SK-MEL-5 (cell line): ENCODE data around the gene ANKRD13B. TPM values are rescaled to one million over a fixed set of nuclear protein-coding genes. Genes with fewer than 3 reads are reported as not detected.

Experiments
- DNase-seq: peaks from one replicate; pipeline ENCODE4 v3.0.0-alpha.2; 2016; ENCODE audit warnings: low read depth, low spot score
- in situ Hi-C: cut with HindIII; loops from 2 replicates; pipeline ENCODE4 v1.10.0; 2016; ENCODE audit warnings: low sequenced_read_pairs, high pct_unique_total_duplicates, low pct_unique_long_range_greater_than_20kb
- total RNA-seq: library from RNA; depleted of rRNA; stranded (reverse); fragments of >200 nt; shearing (Covaris generic); gene quantifications from 2 replicates; pipeline ENCODE4 v1.2.3, GENCODE V29; 2014

Gene ANKRD13B
- total RNA-seq, 1 experiment from 2014 or later, result 5.3 TPM

GRCh38 chr17:29620779-29621500, 28.0 kb downstream of the ANKRD13B start:
- in situ Hi-C loops, result no loop called here
- DNase-seq, result no peak

DNA sequence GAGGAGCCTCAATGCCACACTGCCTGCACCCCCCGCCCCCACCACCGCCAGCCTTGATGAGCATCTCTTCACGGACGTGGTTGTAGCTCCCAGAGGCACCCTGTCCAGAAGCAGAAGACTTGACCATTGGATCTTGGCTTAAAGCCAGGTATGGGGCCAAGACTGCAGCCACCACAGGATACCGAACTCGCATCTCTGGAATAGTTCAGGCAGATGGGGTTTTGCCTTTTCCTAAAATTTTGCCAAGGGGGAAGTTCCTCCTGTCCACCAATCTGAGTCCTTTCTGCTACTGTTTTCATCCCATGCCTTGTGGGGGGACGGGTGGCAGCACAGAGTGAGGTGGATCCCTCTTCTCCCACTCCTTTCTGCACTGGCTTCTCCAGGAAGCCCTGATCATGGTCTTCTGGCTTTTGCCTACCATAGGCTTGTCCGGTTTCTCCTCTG, 28.8 kb downstream of the ANKRD13B start:
- DNase-seq, result no peak
- in situ Hi-C loops, result no loop called here

GRCh38 chr17:29622337-29623282, 29.7 kb downstream of the ANKRD13B start, which contains the start of gene CORO6:
CORO6 (minus strand) TSS chr17:29622912; CDS start chr17:29621421, 1,491 bp downstream.
- in situ Hi-C loops, result no loop called here

DNA sequence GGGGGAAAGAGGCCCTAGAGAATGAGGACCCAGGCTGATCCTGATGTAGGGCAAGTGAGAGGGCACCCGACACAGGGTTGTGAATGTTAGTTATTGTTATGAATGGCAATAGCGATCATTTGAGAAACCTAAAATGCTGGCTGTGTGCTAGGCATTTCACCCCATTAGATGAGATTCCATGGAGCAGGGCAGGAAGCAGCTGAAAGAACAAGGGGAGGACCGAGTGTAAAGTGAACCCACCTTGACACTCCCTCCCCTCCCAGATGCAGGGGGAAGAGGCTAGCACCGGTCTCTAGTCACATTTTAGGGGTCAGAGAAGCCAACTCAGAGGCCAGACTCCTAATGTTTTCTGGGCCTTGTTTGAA, 30.3 kb downstream of the ANKRD13B start:
- in situ Hi-C loops, result no loop called here
- DNase-seq, result no peak

More at GRCh38 chr17:29622337-29623282, 29.7 kb downstream of the ANKRD13B start, which contains the start of gene CORO6:
- DNase-seq, result no peak

GRCh38 chr17:29624586-29624985, 31.7 kb downstream of the ANKRD13B start:
- in situ Hi-C loops, result no loop called here

GRCh38 chr17:29625037-29625750, 32.3 kb downstream of the ANKRD13B start:
- DNase-seq, result peak; percentile 80
- in situ Hi-C loops, result no loop called here

More at GRCh38 chr17:29624586-29624985, 31.7 kb downstream of the ANKRD13B start:
- no peak for DNase-seq

GRCh38 chr17:29627951-29628350, 35.0 kb downstream of the ANKRD13B start:
- in situ Hi-C loops, result no loop called here

DNA sequence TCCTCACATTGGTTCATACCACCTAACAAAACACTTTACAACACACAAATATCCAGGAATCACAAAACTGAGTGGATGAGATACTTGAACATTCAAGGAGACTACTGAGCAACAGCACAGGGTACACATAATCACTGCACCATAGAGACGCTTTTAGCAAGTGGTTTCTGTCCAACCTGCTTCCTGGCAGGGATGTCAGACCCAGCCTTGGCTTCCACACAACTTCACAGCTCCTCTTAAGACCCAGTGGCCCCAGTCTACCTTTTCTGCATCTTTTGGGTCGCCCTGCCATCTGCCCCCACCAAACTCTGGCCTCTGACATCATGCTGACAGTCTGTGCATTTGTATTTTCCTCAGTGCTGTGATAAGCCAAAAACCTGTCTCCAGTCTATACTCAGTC, 35.7 kb downstream of the ANKRD13B start:
- in situ Hi-C loops, result no loop called here
- no peak for DNase-seq

More at GRCh38 chr17:29627951-29628350, 35.0 kb downstream of the ANKRD13B start:
- DNase-seq, result no peak

DNA sequence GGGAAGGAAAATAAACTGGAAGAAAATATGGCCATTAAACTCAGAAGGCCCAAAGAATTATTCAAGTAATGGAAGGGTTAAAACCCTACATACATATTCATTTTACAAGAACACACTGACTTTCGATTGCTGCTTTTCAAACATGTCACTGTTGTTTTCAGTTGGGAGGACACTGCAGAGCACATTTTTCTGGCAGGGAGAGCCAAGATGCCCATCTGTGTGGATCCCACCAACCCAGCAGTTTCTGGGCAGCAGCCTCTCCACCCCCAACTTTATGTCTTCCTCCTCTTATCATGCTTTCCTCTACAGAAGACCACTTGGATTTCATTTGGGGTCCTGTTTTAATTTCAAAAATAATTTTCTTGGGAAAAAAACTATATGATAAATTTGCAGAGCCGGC, 36.9 kb downstream of the ANKRD13B start:
- in situ Hi-C loops, result no loop called here
- no peak for DNase-seq

- in situ Hi-C loops, result no loop called here
- DNase-seq, result no peak
Measured at GRCh38 chr17:29630630-29631193, 37.8 kb downstream of the ANKRD13B start.

DNA sequence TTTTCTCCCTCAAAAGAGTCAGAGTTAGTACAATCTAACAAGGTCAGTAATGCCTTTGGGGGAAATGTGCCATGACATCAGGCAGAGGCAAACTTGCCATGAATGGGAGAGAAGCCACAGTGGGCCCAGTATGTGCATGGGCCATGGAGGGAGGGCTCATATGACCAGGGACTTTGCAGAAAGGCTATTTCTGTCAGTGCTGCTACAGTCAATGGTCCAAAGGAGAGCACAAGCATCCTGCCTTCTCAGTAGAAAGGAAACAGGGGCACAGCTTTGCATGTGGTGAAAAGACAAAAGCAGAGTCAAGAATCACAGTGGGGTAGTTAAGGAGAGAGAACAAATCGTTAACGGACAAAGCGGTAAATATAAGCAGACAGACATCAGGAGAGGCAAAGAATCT, 41.0 kb downstream of the ANKRD13B start:
- in situ Hi-C loops, result no loop called here
- DNase-seq, result peak; percentile 63

DNA sequence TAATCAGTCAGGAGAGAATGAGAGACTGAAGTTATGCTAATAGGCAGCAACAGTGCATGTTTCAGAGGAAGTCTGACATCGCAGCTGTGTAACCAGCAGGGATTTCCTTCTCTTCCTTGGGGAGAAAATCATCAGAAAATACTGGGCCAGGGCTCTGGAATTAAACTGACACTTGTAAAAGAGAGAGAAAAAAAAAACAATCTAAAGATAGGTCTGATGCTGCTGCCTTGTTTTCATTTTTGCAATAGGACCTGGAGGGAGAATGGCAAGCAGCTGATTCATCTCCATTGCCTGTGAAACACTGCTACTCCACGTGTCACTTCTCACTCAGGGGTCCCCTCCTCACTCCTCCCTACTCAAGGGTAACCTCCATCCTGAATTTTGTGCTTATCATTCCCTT, 47.5 kb downstream of the ANKRD13B start:
- DNase-seq, result no peak
- in situ Hi-C loops, result no loop called here

DNA sequence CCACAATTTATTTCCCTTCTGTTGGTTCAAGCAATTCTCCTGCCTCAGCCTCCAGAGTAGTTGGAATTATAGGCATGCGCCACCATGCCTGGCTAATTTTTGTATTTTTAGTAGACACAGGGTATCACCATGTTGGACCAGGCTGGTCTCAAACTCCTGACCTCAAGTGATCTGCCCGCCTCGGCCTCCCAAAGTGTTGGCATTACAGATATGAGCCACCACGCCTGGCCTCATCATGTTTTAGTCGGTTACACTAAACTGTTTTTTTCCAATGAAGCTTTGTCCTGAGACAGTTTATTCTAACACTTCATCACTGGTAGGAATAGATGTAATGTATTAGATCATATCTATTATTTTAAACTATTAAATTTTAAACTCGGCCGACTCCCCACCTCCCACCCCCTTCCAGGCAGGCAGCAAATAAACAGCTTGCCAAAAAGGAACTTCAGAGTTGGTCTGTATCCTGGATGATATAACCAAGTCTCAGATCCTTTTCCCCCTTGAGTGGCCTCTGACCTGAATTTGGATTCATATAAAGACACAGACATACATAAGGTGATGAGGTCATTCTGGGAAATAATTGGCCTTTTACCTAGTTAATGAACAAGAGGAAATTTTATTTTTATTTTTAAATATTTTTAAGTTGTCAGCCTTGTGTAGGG, 48.2 kb downstream of the ANKRD13B start:
- in situ Hi-C loops, result no loop called here
- no peak for DNase-seq

DNA sequence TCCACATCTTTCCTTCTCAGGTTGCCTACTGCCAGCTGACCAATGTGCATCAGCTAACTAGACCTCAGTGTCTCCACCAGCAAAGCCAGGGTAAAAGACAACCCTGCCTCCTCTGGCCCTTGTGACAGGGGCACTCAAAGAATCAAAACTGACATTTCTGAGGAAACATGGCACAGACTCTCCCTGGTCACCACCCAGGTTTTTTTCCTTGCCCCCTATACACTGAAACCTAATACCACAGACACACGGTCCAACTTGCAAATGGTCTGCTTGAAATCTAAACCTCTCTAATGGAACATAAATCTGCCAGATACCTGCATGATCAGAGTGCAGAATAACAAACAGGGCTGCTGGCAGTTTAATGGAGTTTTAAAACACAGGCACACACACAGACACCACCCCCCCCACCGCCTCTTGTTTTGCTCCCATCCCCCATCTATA, 49.3 kb downstream of the ANKRD13B start:
- in situ Hi-C loops, result no loop called here
- no peak for DNase-seq

DNA sequence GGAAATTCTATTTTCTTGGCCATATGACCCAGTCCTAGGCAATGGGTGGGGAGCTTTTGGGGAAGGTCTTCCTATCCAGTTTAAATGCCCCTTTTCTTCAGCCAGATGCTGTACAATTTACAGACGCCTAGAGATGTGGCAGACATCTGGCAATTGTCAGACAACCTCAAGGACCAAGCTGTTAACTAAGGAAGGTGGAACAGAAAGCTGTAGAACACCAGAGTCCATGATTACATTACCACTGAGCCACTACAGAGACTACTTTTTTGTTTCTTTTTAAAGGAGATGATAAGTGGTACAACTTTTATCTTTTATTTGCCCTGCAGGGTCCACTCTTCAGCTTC, 50.9 kb downstream of the ANKRD13B start:
- in situ Hi-C loops, result no loop called here
- DNase-seq, result no peak

GRCh38 chr17:29645515-29646051, 52.7 kb downstream of the ANKRD13B start:
- no peak for DNase-seq
- in situ Hi-C loops, result no loop called here

DNA sequence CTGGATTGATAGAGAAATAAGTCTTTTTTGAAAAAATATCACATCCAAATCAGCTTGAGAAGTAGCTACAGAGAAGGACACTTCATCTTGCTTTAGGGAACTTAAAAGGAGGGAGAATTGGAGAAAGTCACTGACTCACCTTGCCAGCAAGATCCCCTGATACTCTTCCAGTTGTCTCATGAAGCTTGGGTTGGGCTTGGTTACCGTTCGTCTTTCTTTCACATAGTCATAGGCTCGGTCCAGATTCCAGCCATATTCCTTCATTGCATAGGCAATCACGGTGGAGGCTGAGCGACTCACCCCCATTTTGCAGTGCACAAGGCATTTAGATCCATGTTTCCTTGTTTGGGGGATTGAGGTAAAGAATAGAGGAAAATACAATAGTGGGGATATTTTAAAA, 55.1 kb downstream of the ANKRD13B start:
- no peak for DNase-seq
- in situ Hi-C loops, result no loop called here
